ENCODE measurements around the gene DGKE. TPM values are rescaled to one million over a fixed set of nuclear protein-coding genes. Genes with fewer than 3 reads are reported as not detected.
A peak's percentile ranks its signal among the peaks of the same experiment; 100 is the strongest.

The DGKE gene
- polyA plus RNA-seq, 1 donor from 2014 or later, result 6.2 TPM

GRCh38 chr17:56851008-56851407, 17.1 kb downstream of the DGKE start:
- H3K9me3 Mint-ChIP-seq, result no peaks in the 10 kb centered on the region
- no peak overlapping the region for H3K4me3 Mint-ChIP-seq
- H3K36me3 Mint-ChIP-seq, result peaks cover 13% of the 10 kb centered on the region
- H3K27ac Mint-ChIP-seq, result no peak overlapping the region
- no peaks in the 10 kb centered on the region for H3K27me3 Mint-ChIP-seq
- peaks cover 0 to 3% (median 2%) of the 10 kb centered on the region in 3 donors for H3K4me1 Mint-ChIP-seq

- Mint-ChIP-seq H3K36me3 (peaks cover 4% of the 10 kb centered on the region), H3K9me3 (no peaks in the 10 kb centered on the region)
Observed at GRCh38 chr17:56861899-56862298, 27.9 kb downstream of the DGKE start.

GRCh38 chr17:56863974-56864373, 30.0 kb downstream of the DGKE start:
- Mint-ChIP-seq H3K4me1 (peaks cover 0 to 5% (median 2%) of the 10 kb centered on the region in 3 donors), H3K27me3 (no peaks in the 10 kb centered on the region), H3K4me3 (no peak overlapping the region), H3K36me3 (peaks cover 4% of the 10 kb centered on the region), H3K27ac (no peak overlapping the region), H3K9me3 (no peaks in the 10 kb centered on the region)

More at GRCh38 chr17:56861899-56862298, 27.9 kb downstream of the DGKE start:
- H3K27ac Mint-ChIP-seq, result no peak overlapping the region
- H3K4me1 Mint-ChIP-seq, result peaks cover 0 to 5% (median 2%) of the 10 kb centered on the region in 3 donors
- no peak overlapping the region for H3K4me3 Mint-ChIP-seq
- H3K27me3 Mint-ChIP-seq, result no peaks in the 10 kb centered on the region

DNA sequence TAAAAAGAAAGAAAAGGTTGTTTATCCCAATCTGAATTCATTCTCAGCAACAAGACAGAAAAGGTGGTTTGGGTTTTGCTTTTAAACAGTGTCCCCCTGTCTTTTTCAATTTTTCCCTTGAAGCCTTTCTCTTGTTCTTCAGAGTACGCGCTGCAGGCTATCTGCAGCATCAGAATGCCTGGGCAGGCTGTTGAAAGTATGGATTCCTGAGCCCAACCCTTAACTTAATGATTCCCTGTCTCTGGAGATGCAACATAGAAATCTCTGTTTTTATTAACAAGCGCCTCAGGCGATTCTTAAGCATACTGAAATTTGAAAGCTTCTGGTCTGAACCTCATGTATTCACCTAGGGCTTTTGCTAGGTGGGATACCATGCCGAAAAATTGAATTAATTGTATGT, 32.1 kb downstream of the DGKE start:
- Mint-ChIP-seq H3K4me1 (peaks cover 4 to 7% (median 7%) of the 10 kb centered on the region in 3 donors), H3K4me3 (no peak overlapping the region), H3K27ac (no peak overlapping the region), H3K9me3 (no peaks in the 10 kb centered on the region), H3K36me3 (peaks cover 4% of the 10 kb centered on the region), H3K27me3 (peaks cover 3% of the 10 kb centered on the region)

DNA sequence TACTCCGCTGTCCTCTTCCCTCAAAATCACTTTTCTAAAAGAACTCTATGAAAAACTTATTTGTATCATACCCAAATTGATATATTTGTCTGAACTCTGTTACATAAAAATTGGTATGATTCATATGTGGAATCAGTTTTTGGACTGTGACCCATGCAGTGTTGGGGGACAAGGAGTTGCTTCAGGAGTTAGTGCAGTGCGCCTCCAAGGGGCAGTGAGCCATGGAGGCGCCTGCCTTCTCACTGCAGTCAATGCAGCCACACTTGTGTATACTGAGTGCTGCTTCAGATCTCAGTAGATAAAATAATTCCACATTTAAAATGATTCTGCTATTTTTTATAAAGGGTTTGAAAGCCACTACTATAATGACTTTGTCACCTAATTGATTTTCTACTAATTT, 32.5 kb downstream of the DGKE start:
- Mint-ChIP-seq H3K9me3 (no peaks in the 10 kb centered on the region), H3K27ac (no peak overlapping the region), H3K4me1 (peaks cover 4 to 7% (median 7%) of the 10 kb centered on the region in 3 donors), H3K4me3 (no peak overlapping the region), H3K36me3 (peaks cover 3% of the 10 kb centered on the region), H3K27me3 (peaks cover 3% of the 10 kb centered on the region)

DNA sequence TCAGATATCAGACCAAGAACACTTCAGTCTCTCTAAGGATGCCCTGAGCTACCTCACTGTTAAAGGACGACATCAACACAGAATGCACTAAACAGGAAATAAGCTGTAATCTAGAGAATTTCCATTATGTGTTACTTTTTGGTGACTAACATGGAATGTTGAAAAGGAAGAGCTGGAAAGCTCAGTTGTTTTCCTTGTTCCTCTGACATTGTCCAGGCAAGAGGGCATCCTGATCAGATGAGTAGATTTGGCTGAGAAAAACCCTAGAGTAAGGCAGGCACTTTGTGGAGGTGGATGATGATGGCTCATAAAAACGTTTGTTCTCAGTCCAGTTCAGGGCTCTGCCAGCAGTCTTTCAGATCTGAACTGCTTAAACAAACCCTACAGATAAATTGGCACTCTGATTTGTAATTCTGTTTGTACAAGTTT, 34.0 kb downstream of the DGKE start:
- H3K36me3 Mint-ChIP-seq, result peaks cover 1% of the 10 kb centered on the region
- no peak overlapping the region for H3K4me3 Mint-ChIP-seq
- no peak overlapping the region for H3K27ac Mint-ChIP-seq
- no peaks in the 10 kb centered on the region for H3K9me3 Mint-ChIP-seq
- peaks cover 4 to 7% (median 7%) of the 10 kb centered on the region in 3 donors for H3K4me1 Mint-ChIP-seq
- H3K27me3 Mint-ChIP-seq, result peaks cover 3% of the 10 kb centered on the region

- no peak overlapping the region for H3K27ac Mint-ChIP-seq
Observed at GRCh38 chr17:56868716-56869115, 34.8 kb downstream of the DGKE start.

GRCh38 chr17:56870081-56870651, 36.2 kb downstream of the DGKE start:
- peak overlapping the region; percentile 2 to 64 (median 55) for H3K27ac Mint-ChIP-seq
- no peaks in the 10 kb centered on the region for H3K9me3 Mint-ChIP-seq

More at GRCh38 chr17:56868716-56869115, 34.8 kb downstream of the DGKE start:
- Mint-ChIP-seq H3K36me3 (peaks cover 1% of the 10 kb centered on the region), H3K4me1 (peaks cover 4 to 7% (median 7%) of the 10 kb centered on the region in 3 donors), H3K27me3 (peaks cover 3% of the 10 kb centered on the region), H3K4me3 (no peak overlapping the region), H3K9me3 (no peaks in the 10 kb centered on the region)

DNA sequence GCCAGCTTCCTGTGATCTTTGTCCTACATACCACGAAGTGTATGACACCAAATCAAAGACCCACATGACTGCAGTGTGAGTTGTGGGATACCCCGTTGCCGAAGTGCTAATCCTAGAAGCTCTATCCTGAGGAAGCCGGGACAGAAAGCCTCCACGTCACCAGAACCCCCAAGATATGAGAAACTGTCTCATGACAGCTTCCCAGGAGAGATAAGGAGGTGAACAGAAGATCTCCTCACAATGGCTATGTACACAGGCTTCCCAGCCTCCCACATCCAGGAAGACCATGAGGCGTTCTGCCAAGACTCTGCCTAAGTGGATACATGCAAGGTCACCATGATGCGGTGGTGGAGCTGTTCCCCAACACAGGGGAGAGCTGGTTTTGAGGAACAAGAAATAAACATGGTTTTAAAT, 42.8 kb downstream of the DGKE start:
- Mint-ChIP-seq H3K27me3 (no peaks in the 10 kb centered on the region), H3K9me3 (no peaks in the 10 kb centered on the region), H3K36me3 (no peaks in the 10 kb centered on the region), H3K4me1 (peaks cover 0 to 8% (median 7%) of the 10 kb centered on the region in 3 donors), H3K4me3 (no peak overlapping the region), H3K27ac (no peak overlapping the region)

More at GRCh38 chr17:56870081-56870651, 36.2 kb downstream of the DGKE start:
- H3K4me1 Mint-ChIP-seq, result peaks cover 4 to 7% (median 7%) of the 10 kb centered on the region in 3 donors
- H3K36me3 Mint-ChIP-seq, result peaks cover 1% of the 10 kb centered on the region
- peaks cover 3% of the 10 kb centered on the region for H3K27me3 Mint-ChIP-seq
- H3K4me3 Mint-ChIP-seq, result peak overlapping the region in 1 of 4 donors; percentile 49

GRCh38 chr17:56879280-56879679, 45.3 kb downstream of the DGKE start:
- H3K36me3 Mint-ChIP-seq, result no peaks in the 10 kb centered on the region
- no peak overlapping the region for H3K27ac Mint-ChIP-seq
- H3K27me3 Mint-ChIP-seq, result no peaks in the 10 kb centered on the region
- H3K4me3 Mint-ChIP-seq, result no peak overlapping the region
- H3K9me3 Mint-ChIP-seq, result no peaks in the 10 kb centered on the region
- H3K4me1 Mint-ChIP-seq, result peaks cover 0 to 8% (median 7%) of the 10 kb centered on the region in 3 donors

- Mint-ChIP-seq H3K27me3 (no peaks in the 10 kb centered on the region), H3K27ac (peak overlapping the region in 1 of 3 donors; percentile 18), H3K36me3 (no peaks in the 10 kb centered on the region), H3K4me3 (no peak overlapping the region), H3K9me3 (no peaks in the 10 kb centered on the region), H3K4me1 (peaks cover 0 to 8% (median 7%) of the 10 kb centered on the region in 3 donors)
Observed at GRCh38 chr17:56880133-56880532, 46.2 kb downstream of the DGKE start.

- no peaks in the 10 kb centered on the region for H3K9me3 Mint-ChIP-seq
- no peaks in the 10 kb centered on the region for H3K27me3 Mint-ChIP-seq
- peak overlapping the region in 1 of 4 donors; percentile 27 for H3K4me3 Mint-ChIP-seq
- no peak overlapping the region for H3K27ac Mint-ChIP-seq
- peaks cover 0 to 8% (median 7%) of the 10 kb centered on the region in 3 donors for H3K4me1 Mint-ChIP-seq
- no peaks in the 10 kb centered on the region for H3K36me3 Mint-ChIP-seq
Observed at GRCh38 chr17:56880571-56880970, 46.6 kb downstream of the DGKE start.

GRCh38 chr17:56881685-56882295, 47.8 kb downstream of the DGKE start:
- Mint-ChIP-seq H3K27me3 (no peaks in the 10 kb centered on the region), H3K27ac (peak overlapping the region in 1 of 3 donors; percentile 43), H3K36me3 (no peaks in the 10 kb centered on the region), H3K9me3 (no peaks in the 10 kb centered on the region), H3K4me3 (no peak overlapping the region), H3K4me1 (peaks cover 0 to 8% (median 7%) of the 10 kb centered on the region in 3 donors)

GRCh38 chr17:56883616-56884015, 49.7 kb downstream of the DGKE start:
- Mint-ChIP-seq H3K36me3 (peaks cover 13% of the 10 kb centered on the region), H3K27me3 (no peaks in the 10 kb centered on the region), H3K4me1 (peaks cover 0 to 4% (median 2%) of the 10 kb centered on the region in 3 donors), H3K9me3 (peaks cover 0 to 7% (median 0%) of the 10 kb centered on the region in 3 donors), H3K27ac (no peak overlapping the region), H3K4me3 (no peak overlapping the region)

DNA sequence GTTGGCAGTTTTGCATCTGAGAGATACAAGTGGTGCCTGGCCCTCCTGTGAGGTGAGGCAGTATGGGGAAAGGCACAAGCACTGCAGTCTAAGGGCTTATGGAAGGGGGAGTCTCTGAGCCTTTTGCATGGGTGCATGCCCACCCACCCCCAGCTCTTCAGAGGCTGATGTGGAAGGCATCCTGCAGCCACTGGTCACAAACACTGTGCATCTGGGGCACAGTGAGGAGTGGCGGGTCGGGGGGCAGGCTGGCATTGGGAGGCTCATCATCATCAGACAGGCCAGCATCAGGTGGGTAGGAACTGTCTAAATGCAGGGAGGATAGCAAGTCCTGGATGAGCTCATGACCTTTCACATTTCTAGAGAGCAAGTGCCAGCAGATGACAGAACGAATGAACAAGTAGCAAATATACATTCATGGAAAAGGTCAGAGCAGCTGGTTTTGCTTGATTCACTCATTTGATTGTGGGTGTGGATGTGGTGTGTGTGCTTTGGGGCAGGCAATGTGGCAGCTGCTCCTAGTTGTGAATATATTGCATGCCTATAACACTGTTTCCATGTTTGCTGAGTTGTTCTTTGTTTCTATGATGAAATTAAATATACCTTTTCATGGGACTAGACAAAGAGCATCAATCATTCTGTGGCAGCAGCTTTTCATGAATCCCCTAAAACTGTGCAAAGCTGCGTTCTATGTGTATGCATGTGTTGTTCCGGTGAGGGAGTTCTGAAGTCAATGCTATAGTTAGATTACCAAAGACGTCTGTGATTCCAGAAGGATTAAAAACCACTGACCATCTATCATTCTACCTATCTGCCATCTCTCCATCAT, 50.7 kb downstream of the DGKE start:
- Mint-ChIP-seq H3K9me3 (peaks cover 0 to 11% (median 0%) of the 10 kb centered on the region in 3 donors), H3K27me3 (no peaks in the 10 kb centered on the region), H3K36me3 (peaks cover 13% of the 10 kb centered on the region), H3K4me1 (peaks cover 0 to 4% (median 2%) of the 10 kb centered on the region in 3 donors), H3K27ac (no peak overlapping the region), H3K4me3 (no peak overlapping the region)

Measured in IgD-negative memory B cell (primary cell).